Measurements from ENCODE around the gene ATP5PO.

Gene ATP5PO

GRCh38 chr21:33899199-33899598, 16.4 kb downstream of the ATP5PO start:
- no peak for TF ChIP-seq CTCF (IDR thresholded peaks at IDR 0.05; ENCODE audit: poor library complexity, severe bottlenecking)
- no peak overlapping the region for H3K4me3 ChIP-seq (ENCODE audit: severe bottlenecking)
- no peaks in the 10 kb centered on the region for H3K9me3 ChIP-seq (ENCODE audit: severe bottlenecking)
- no peak overlapping the region for H3K27ac ChIP-seq (ENCODE audit: poor library complexity, severe bottlenecking)
- H3K27me3 ChIP-seq (ENCODE audit: insufficient read depth, poor library complexity, severe bottlenecking) = no peaks in the 10 kb centered on the region
- peaks cover 17% of the 10 kb centered on the region for H3K36me3 ChIP-seq (ENCODE audit: low read depth)
- no peak for DNase-seq (ENCODE audit: low spot score)
- ATAC-seq (ENCODE audit: low read depth) = no peak
- H3K4me1 ChIP-seq (ENCODE audit: insufficient read depth, poor library complexity, severe bottlenecking) = peaks cover 6% of the 10 kb centered on the region

DNA sequence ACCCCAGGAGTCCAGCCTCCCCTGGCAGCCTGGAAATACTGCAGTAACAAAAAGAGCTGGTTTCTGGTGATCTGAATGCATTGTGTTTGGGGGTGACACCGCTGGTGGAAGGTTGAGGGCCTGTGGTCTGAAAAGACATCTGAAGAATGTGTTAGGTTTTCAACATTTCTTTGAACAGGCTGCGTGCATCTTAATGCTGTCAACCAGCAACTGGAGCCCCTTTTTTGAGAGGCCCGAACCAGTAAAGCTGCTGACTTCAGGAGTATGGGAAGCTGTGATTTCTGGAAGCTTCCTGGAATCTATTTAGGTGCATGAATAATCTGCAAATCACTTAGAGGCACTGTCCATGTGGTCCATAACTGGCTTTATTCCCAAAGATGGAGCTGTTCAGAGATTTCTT, 17.0 kb downstream of the ATP5PO start:
- Histone ChIP-seq H3K4me1 (ENCODE audit: insufficient read depth, poor library complexity, severe bottlenecking) (peaks cover 6% of the 10 kb centered on the region), H3K9me3 (ENCODE audit: severe bottlenecking) (no peaks in the 10 kb centered on the region), H3K36me3 (ENCODE audit: low read depth) (peaks cover 13% of the 10 kb centered on the region), H3K4me3 (ENCODE audit: severe bottlenecking) (no peak overlapping the region), H3K27me3 (ENCODE audit: insufficient read depth, poor library complexity, severe bottlenecking) (no peaks in the 10 kb centered on the region), H3K27ac (ENCODE audit: poor library complexity, severe bottlenecking) (no peak overlapping the region)
- no peak for TF ChIP-seq CTCF (IDR thresholded peaks at IDR 0.05; ENCODE audit: poor library complexity, severe bottlenecking)
- ATAC-seq (ENCODE audit: low read depth) (no peak), DNase-seq (ENCODE audit: low spot score) (no peak)

- Histone ChIP-seq H3K4me1 (ENCODE audit: insufficient read depth, poor library complexity, severe bottlenecking) (peaks cover 6% of the 10 kb centered on the region), H3K36me3 (ENCODE audit: low read depth) (peaks cover 7% of the 10 kb centered on the region), H3K4me3 (ENCODE audit: severe bottlenecking) (no peak overlapping the region), H3K27me3 (ENCODE audit: insufficient read depth, poor library complexity, severe bottlenecking) (no peaks in the 10 kb centered on the region), H3K27ac (ENCODE audit: poor library complexity, severe bottlenecking) (no peak overlapping the region), H3K9me3 (ENCODE audit: severe bottlenecking) (no peaks in the 10 kb centered on the region)
- no peak for TF ChIP-seq CTCF (IDR thresholded peaks at IDR 0.05; ENCODE audit: poor library complexity, severe bottlenecking)
- no peak for ATAC-seq (ENCODE audit: low read depth)
- DNase-seq (ENCODE audit: low spot score) = no peak
These were observed 17.9 kb downstream of the ATP5PO start for GRCh38 chr21:33897739-33898138.

- DNase-seq (ENCODE audit: low spot score) (no peak), ATAC-seq (ENCODE audit: low read depth) (no peak)
- Histone ChIP-seq H3K4me3 (ENCODE audit: severe bottlenecking) (no peak overlapping the region), H3K27me3 (ENCODE audit: insufficient read depth, poor library complexity, severe bottlenecking) (no peaks in the 10 kb centered on the region), H3K36me3 (ENCODE audit: low read depth) (peaks cover 7% of the 10 kb centered on the region), H3K9me3 (ENCODE audit: severe bottlenecking) (no peaks in the 10 kb centered on the region), H3K4me1 (ENCODE audit: insufficient read depth, poor library complexity, severe bottlenecking) (peaks cover 6% of the 10 kb centered on the region), H3K27ac (ENCODE audit: poor library complexity, severe bottlenecking) (no peak overlapping the region)
- TF ChIP-seq CTCF (IDR thresholded peaks at IDR 0.05; ENCODE audit: poor library complexity, severe bottlenecking) = no peak
These were observed 18.5 kb downstream of the ATP5PO start for GRCh38 chr21:33897098-33897497.

DNA sequence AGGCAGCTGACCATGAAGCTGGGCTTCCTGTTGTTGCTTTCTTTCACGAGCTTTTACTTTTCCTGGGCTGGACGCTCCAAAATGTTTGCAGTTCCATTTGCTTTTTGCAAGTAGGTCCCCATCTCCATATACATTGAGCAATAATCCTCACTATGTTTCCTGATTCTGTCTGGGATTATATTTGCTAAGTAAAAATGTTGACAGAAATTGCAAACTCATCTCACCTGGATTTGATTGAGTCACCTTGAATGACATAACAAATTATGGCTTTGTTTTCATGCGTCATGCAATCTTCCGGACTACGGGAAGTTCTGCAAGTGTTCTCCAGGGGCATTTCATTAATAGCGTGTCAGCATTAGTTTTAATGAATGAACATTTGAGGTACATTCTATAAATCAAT, 18.9 kb downstream of the ATP5PO start:
- Histone ChIP-seq H3K4me1 (ENCODE audit: insufficient read depth, poor library complexity, severe bottlenecking) (peaks cover 6% of the 10 kb centered on the region), H3K27ac (ENCODE audit: poor library complexity, severe bottlenecking) (no peak overlapping the region), H3K4me3 (ENCODE audit: severe bottlenecking) (no peak overlapping the region), H3K36me3 (ENCODE audit: low read depth) (peaks cover 7% of the 10 kb centered on the region; the same call in 1 of the 2 replicates), H3K27me3 (ENCODE audit: insufficient read depth, poor library complexity, severe bottlenecking) (no peaks in the 10 kb centered on the region), H3K9me3 (ENCODE audit: severe bottlenecking) (no peaks in the 10 kb centered on the region)
- no peak for DNase-seq (ENCODE audit: low spot score)
- no peak for ATAC-seq (ENCODE audit: low read depth)
- TF ChIP-seq CTCF (IDR thresholded peaks at IDR 0.05; ENCODE audit: poor library complexity, severe bottlenecking) = no peak

Measured in RWPE2 (cell line).